H1 (cell line): ENCODE measurements around the gene KLKB1. TPM values are rescaled to one million over a fixed set of nuclear protein-coding genes. Genes with fewer than 3 reads are reported as not detected.

Experiments
- POU5F1 ChIP-seq: IDR thresholded peaks from 2 replicates; pipeline ENCODE4 v1.6.1; 2011; ENCODE audit warnings: low read depth, mild to moderate bottlenecking, low read length, moderate library complexity
- SUZ12 ChIP-seq: fragments of 200-600 bp; sonication (generic); IDR thresholded peaks from 2 replicates; pipeline ENCODE4 v1.6.1; 2012; ENCODE audit warnings: mild to moderate bottlenecking, inconsistent platforms, low read length, moderate library complexity, mixed read lengths
- polyA plus RNA-seq, 7 experiments: library from polyadenylated mRNA; depleted of rRNA in 3 of 7; stranded (reverse) in 5 of 7; unstranded in 2 of 7; fragments of >200 nt in 5 of 7; fragments of 200-250 nt in 2 of 7; gene quantifications; 1 replicate in 5 of 7; 2 replicates in 1 of 7; 4 replicates in 1 of 7; pipeline versions ENCODE4 v1.2.1 to v1.2.3, GENCODE V29; 2011 to 2013; ENCODE audit warnings: missing spikeins in 2 of 7, mixed read lengths in 2 of 7
- total RNA-seq: library from RNA; stranded (reverse); fragmentation: NEBNext Ultra II Directional; extraction: Animal tissue kit (Norgen Biotek cat#: 25700); gene quantifications from 2 replicates; pipeline ENCODE4 v1.2.1, GENCODE V29; 2021
- TF ChIP-seq, protein P1 (sequence below): IDR thresholded peaks from 2 replicates; pipeline ENCODE4 v1.6.1; 2012; ENCODE audit warnings: inconsistent platforms

The KLKB1 gene
- total and polyA plus RNA-seq, 2 of the 8 experiments (the other 6 are each of a cell fraction or from before 2014, with no cell fraction given): 12.0 to 20.9 TPM

- TF ChIP-seq POU5F1 (no peak), SUZ12 (no peak)
- TF ChIP-seq, protein P1, sequence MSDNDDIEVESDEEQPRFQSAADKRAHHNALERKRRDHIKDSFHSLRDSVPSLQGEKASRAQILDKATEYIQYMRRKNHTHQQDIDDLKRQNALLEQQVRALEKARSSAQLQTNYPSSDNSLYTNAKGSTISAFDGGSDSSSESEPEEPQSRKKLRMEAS: no peak
- TF ChIP-seq, all 59 proteins: peak for 0
Observed at GRCh38 chr4:186286581-186286980, 59.3 kb downstream of the KLKB1 start (continued).
